ENCODE measurements around the gene GPT2.

DNA sequence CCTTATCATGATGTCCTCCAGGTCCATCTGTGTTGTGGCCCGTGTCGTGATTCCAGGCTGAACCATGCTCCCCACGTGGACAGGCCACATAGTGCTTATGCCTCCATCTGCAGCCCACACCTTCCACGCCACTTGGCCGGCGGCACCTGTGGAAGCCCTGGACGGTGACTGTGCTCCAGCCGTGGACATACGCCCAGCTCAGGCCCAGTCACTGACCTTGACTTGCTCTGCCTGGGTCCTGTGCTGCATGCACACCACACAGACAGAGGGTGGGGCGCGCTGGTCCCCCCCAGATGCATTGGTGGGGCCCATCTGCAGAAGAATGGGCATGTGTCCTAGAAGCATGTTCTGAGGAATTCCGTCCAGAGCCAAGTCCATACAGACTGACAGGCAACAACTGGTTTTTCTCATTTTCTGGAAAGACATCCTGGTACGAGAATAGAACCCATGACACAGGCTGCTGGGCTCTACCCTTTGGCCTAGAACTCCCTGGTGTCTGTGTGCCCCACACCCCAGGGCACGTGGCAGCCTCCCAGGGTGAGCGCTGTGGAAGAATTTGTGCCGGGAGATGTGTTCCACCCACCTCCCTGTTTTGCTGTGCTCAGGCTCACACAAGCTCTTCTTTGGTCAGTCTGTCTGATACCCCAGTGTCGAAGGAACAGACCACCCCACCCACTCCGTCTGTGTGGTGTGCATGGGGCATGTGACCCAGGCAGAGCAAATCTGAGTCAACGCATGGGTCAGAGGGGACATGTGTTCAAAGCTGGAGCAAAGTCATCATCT, 39.5 kb downstream of the GPT2 start:
- TF ChIP-seq, protein P1, sequence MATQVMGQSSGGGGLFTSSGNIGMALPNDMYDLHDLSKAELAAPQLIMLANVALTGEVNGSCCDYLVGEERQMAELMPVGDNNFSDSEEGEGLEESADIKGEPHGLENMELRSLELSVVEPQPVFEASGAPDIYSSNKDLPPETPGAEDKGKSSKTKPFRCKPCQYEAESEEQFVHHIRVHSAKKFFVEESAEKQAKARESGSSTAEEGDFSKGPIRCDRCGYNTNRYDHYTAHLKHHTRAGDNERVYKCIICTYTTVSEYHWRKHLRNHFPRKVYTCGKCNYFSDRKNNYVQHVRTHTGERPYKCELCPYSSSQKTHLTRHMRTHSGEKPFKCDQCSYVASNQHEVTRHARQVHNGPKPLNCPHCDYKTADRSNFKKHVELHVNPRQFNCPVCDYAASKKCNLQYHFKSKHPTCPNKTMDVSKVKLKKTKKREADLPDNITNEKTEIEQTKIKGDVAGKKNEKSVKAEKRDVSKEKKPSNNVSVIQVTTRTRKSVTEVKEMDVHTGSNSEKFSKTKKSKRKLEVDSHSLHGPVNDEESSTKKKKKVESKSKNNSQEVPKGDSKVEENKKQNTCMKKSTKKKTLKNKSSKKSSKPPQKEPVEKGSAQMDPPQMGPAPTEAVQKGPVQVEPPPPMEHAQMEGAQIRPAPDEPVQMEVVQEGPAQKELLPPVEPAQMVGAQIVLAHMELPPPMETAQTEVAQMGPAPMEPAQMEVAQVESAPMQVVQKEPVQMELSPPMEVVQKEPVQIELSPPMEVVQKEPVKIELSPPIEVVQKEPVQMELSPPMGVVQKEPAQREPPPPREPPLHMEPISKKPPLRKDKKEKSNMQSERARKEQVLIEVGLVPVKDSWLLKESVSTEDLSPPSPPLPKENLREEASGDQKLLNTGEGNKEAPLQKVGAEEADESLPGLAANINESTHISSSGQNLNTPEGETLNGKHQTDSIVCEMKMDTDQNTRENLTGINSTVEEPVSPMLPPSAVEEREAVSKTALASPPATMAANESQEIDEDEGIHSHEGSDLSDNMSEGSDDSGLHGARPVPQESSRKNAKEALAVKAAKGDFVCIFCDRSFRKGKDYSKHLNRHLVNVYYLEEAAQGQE (IDR thresholded peaks at IDR 0.05; ENCODE audit: insufficient read depth in 1 of 2, low read depth in 2 of 2, low read length in 1 of 2), result no peak
- TF ChIP-seq, protein P2, sequence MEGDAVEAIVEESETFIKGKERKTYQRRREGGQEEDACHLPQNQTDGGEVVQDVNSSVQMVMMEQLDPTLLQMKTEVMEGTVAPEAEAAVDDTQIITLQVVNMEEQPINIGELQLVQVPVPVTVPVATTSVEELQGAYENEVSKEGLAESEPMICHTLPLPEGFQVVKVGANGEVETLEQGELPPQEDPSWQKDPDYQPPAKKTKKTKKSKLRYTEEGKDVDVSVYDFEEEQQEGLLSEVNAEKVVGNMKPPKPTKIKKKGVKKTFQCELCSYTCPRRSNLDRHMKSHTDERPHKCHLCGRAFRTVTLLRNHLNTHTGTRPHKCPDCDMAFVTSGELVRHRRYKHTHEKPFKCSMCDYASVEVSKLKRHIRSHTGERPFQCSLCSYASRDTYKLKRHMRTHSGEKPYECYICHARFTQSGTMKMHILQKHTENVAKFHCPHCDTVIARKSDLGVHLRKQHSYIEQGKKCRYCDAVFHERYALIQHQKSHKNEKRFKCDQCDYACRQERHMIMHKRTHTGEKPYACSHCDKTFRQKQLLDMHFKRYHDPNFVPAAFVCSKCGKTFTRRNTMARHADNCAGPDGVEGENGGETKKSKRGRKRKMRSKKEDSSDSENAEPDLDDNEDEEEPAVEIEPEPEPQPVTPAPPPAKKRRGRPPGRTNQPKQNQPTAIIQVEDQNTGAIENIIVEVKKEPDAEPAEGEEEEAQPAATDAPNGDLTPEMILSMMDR (IDR thresholded peaks at IDR 0.05), result no peak
- no peak for TF ChIP-seq POLR2AphosphoS5 (IDR thresholded peaks at IDR 0.05; ENCODE audit: low read depth, low read length)
- no peak for TF ChIP-seq SIN3A (IDR thresholded peaks at IDR 0.05; ENCODE audit: borderline replicate concordance, insufficient read depth, low read depth, low read length)
- no peak for TF ChIP-seq TCF7L2 (IDR thresholded peaks at IDR 0.05; ENCODE audit: low read depth, low read length)
